Muscle layer of colon (tissue), 2 donors: ENCODE results near the gene ISYNA1.
A peak's percentile ranks its signal among the peaks of the same experiment; 100 is the strongest.

Experiments used
- H3K27ac ChIP-seq: one replicate; pipeline ENCODE4 v1.7.0; 2013; ENCODE audit warnings: low read depth, mild to moderate bottlenecking, low read length, moderate library complexity
- H3K27me3 ChIP-seq, 2 donors: one replicate each; pipeline ENCODE4 v1.7.0; 2013; ENCODE audit warnings: low read length in 2 of 2, mild to moderate bottlenecking in 2 of 2; ENCODE audit not compliant: insufficient read depth in 2 of 2, control insufficient read depth in 1 of 2
- H3K36me3 ChIP-seq: one replicate; pipeline ENCODE4 v1.7.0; 2013; ENCODE audit warnings: mild to moderate bottlenecking, low read length; ENCODE audit not compliant: insufficient read depth
- H3K4me1 ChIP-seq: one replicate; pipeline ENCODE4 v1.7.0; 2013; ENCODE audit warnings: mild to moderate bottlenecking, low read length; ENCODE audit not compliant: insufficient read depth
- H3K4me3 ChIP-seq, 2 donors: one replicate each; pipeline ENCODE4 v1.7.0; 2013; ENCODE audit warnings: low read length in 2 of 2, low read depth in 1 of 2, mild to moderate bottlenecking in 1 of 2, moderate library complexity in 1 of 2
- H3K9ac ChIP-seq: one replicate; pipeline ENCODE4 v1.7.0; 2013; ENCODE audit warnings: low read length
- H3K9me3 ChIP-seq: one replicate; pipeline ENCODE4 v1.7.0; 2013; ENCODE audit warnings: mild to moderate bottlenecking, low read length
- donor health status: abdominal sarcoma.
- donor health status: Adenocarcinoma of cecum.

The ISYNA1 gene

DNA sequence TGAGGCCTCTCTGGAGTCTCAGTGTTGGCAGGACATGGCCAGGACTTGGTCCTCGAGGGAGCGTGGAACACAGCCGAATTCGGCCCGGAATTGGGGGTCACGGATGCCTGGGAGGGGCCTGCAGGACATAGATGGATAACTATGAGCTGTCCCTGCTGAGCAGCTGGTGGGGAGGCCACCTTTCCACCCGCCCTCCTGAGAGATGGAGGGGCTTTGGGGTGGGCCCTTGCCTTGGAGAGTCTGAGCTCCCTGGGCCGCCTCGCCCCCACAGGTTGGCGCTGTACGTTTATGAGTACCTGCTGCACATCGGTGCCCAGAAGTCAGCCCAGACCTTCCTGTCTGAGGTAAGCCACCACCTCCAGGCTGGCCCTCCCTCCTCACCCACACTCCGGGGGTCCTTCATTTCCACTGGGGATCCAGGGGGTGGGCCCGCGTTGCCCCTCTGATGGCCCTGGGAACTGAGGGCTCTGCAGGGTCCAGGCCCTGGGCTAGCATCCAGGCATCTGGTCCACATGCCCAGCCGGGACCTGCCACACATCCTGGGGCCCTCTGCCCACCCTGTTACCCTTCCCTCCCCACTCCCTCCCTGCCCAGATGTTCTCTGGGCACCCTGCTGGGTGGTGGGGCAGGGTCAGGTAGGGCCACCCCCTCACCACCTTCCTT, 10.7 kb downstream of the ISYNA1 start:
- H3K36me3 ChIP-seq = no peaks in the 10 kb centered on the region
- no peaks in the 10 kb centered on the region for H3K27me3 ChIP-seq
- H3K4me3 ChIP-seq = no peak overlapping the region
- no peak overlapping the region for H3K27ac ChIP-seq
- no peak overlapping the region for H3K9ac ChIP-seq
- no peaks in the 10 kb centered on the region for H3K9me3 ChIP-seq
- H3K4me1 ChIP-seq = peaks cover 17% of the 10 kb centered on the region

DNA sequence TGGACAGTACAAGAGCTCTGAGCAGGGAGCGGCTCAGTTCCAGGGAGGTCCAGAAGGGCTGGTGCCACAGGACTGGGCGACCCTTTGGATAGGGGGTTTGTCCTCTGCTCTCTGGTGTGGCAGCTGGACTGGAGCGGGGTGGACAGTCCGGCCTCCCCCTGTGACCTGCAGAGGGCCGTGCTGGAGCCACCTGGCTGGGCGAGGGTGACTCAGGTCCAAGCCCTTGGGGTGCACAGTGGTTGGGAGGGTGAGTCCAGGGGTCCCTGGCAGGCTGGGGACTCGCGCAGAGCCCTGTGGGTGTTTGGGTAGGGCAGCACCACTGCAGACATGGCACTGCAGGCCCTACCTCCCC, 11.5 kb downstream of the ISYNA1 start:
- Histone ChIP-seq H3K4me1 (peaks cover 17% of the 10 kb centered on the region), H3K27me3 (no peaks in the 10 kb centered on the region), H3K36me3 (no peaks in the 10 kb centered on the region), H3K4me3 (no peak overlapping the region), H3K27ac (no peak overlapping the region), H3K9ac (no peak overlapping the region), H3K9me3 (no peaks in the 10 kb centered on the region)

DNA sequence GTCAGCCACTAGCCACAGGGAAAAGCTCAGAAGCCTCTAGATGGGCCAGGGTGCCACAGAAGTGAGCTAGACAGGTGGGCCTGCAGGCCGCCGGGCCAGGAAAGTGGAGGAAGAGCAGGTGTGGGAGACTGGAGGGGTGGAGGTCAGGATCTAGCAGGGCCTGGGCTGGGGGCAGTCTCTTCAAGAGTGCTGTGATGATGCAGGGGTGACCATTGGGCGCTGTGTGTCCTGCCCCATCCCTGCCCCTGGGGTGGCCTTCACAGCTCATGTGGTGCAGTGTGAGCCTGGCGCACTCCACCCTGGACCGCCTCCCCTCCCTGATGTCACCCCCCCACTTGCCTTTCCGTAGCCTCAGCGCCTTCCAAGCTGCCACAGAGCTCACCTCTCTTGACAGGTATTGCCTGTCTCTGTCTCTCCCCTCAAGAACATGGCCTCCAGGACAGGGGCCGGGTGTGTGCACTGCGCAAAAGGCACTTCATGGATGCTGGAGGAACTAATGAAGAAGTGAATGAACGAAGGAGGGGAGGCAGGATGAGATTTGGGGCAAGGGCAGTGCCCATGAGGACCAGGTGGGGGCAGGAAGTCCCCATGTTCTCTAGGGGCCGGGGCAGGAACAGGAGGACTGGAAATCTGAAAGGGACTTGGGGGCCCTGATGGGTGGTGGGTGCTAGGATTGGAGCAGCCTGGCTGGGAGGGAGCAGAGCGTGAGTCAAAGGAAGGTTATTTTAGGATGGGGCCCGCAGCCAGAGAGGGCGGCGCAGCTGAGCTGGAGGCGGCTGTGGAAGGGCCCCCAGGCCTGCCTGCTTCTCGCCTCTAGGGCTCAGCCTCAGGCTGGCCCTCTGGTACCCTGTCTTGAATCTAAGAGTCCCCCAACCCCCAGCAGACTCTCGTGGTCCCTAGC, 12.2 kb downstream of the ISYNA1 start:
- no peak overlapping the region for H3K9ac ChIP-seq

DNA sequence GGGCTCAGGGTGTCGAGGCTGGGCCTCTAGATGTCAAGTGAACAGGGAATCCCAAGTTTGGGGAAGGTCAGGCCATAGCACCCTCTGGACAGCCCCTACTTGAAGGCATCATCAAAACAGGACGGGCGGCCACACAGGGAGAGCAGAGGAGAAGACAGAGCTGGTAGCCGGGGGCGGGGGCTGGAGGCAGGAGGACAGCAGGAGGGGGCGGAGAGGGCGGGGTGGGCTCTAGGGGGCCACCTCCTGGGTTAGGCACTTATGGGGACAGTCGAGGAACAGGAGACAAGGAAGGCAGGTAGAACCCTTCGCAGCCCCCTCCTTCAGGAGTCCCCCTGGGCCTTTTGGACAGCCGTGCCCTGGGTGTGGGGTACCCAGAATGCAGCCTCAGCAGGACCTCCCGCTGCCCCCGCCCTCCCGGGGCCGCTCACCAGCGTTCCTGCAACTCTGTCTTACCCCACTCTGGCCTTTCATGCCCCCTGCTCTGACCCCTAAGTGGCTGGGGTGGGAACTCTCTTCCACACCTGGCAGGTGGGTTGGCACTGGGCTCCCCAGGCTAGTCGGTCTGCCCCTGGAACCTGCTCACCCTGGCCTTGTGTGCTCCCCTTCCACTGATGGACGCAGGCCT, 12.9 kb downstream of the ISYNA1 start:
- Histone ChIP-seq H3K27me3 (no peaks in the 10 kb centered on the region), H3K27ac (peak overlapping the region; percentile 55), H3K9ac (no peak overlapping the region), H3K9me3 (no peaks in the 10 kb centered on the region), H3K4me3 (no peak overlapping the region), H3K4me1 (peaks cover 23% of the 10 kb centered on the region), H3K36me3 (no peaks in the 10 kb centered on the region)

More for the DNA sequence above, 12.2 kb downstream of the ISYNA1 start:
- H3K4me1 ChIP-seq = peaks cover 22% of the 10 kb centered on the region
- H3K36me3 ChIP-seq = no peaks in the 10 kb centered on the region
- H3K27me3 ChIP-seq = no peaks in the 10 kb centered on the region
- H3K27ac ChIP-seq = peak overlapping the region; percentile 55
- no peak overlapping the region for H3K4me3 ChIP-seq
- no peaks in the 10 kb centered on the region for H3K9me3 ChIP-seq

DNA sequence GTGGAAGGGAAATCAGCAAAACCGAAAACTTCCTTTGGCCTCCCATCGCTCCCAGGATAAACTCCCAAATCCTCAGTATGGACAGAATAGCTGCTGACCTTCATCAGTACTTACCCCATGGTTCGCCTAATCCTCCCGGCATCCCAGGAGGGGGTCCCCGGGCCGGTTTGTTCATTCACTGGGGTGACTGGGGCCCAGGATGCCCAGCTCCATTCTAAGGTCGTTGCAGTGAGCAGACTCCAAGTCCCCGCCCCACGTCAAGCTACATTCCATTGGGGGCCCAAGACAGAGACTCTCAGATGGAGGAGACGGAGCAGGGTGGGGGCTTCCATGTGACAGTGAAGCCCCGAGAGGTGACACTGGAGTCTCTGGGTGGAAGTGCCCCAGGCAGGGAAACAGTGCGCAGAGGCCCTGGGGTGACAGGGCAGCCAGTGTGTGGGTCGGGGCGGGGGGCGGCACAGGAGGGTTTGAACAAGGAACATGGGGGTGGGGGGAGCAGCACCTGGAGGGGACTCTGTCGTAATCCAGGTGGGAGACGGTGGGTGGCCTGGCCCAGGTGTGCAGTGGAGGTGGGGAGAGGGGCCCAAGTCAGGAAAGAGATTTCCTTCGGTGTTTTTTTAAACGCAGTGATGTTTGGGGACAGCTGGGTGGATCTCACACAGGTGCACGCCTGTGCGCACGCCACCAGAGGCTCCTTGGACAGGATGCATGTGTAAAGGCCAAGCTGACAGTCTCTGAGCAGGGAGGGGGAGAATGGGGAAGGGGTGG, 13.6 kb downstream of the ISYNA1 start:
- Histone ChIP-seq H3K27me3 (no peaks in the 10 kb centered on the region), H3K9ac (no peak overlapping the region), H3K36me3 (no peaks in the 10 kb centered on the region), H3K27ac (no peak overlapping the region), H3K9me3 (no peaks in the 10 kb centered on the region), H3K4me1 (peaks cover 23% of the 10 kb centered on the region), H3K4me3 (no peak overlapping the region)

DNA sequence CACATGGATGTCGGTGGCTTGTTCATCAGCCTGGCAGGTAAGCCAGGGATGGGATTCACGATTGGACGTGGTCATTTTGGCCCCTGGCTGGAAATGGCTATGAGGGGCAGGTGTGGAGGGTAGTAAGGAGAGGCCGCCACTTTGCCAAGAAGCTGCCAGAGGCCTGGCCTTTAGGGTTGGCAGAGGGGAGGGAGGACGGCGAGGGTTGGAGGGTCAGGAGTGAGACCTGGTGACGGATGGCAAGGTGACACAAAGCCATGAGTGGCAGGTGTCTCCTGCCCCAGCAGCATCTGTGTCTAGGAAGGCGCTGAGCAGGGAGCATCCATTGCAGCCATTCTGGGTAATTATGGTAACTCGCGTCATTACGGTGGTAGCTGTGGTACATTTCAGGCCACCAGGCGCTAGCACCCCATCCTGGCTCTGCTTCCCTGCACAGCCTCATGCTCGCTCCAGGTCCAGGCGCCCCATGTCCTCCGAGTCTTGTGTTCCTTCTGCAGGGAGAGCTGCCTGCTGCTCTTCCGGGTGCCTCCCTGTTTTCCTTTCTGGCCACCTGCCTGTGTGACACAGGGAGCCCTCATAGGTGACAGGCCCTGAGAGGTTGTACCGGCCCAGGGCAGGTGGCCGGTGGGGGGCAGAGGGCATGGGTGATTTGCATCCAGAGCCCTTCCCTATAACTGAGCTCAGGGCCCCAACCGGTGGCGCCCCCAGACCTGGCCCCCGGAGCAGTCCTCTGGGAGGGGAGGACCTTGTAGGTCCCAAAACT, 14.5 kb downstream of the ISYNA1 start:
- no peak overlapping the region for H3K9ac ChIP-seq
- H3K27me3 ChIP-seq = no peaks in the 10 kb centered on the region
- no peaks in the 10 kb centered on the region for H3K36me3 ChIP-seq
- peaks cover 29% of the 10 kb centered on the region for H3K4me1 ChIP-seq
- H3K9me3 ChIP-seq = no peaks in the 10 kb centered on the region
- H3K27ac ChIP-seq = no peak overlapping the region
- H3K4me3 ChIP-seq = no peak overlapping the region

DNA sequence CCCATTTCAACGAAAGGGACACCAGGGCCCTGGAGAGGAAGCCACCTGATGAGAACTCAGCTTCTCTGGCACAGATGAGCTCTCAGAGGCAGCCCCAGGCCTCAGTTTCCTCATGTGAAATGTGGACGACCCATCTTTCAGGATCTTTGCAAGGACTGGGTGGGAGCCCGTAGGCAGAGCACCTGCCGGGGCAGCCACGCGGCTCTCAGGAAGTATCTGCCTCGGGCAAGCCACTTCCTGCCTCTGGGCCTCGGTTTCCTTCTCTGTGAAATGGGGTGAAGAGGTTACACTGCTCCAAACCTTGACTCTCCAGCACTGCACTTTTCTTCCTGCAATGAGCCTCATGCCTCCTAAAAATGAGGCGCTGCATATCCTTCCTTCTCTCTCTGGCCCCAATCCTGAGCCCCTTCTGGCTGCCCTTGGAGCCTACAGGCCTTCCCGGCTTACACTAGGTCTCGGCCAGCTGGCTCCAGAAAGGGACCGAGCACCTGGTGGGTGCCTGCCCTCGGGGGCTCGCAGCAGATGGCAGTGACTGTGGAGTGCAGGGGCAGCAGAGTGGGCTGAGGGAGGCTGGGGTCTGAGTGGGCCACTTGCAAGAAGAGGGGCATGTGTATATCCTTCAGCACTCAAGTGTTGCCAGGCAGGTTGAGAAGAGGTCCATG, 15.3 kb downstream of the ISYNA1 start:
- peaks cover 36% of the 10 kb centered on the region for H3K4me1 ChIP-seq
- peaks cover 0 to under 1% of the 10 kb centered on the region in 2 donors for H3K27me3 ChIP-seq
- H3K36me3 ChIP-seq = no peaks in the 10 kb centered on the region
- no peak overlapping the region for H3K27ac ChIP-seq
- no peak overlapping the region for H3K9ac ChIP-seq
- H3K4me3 ChIP-seq = no peak overlapping the region
- no peaks in the 10 kb centered on the region for H3K9me3 ChIP-seq

DNA sequence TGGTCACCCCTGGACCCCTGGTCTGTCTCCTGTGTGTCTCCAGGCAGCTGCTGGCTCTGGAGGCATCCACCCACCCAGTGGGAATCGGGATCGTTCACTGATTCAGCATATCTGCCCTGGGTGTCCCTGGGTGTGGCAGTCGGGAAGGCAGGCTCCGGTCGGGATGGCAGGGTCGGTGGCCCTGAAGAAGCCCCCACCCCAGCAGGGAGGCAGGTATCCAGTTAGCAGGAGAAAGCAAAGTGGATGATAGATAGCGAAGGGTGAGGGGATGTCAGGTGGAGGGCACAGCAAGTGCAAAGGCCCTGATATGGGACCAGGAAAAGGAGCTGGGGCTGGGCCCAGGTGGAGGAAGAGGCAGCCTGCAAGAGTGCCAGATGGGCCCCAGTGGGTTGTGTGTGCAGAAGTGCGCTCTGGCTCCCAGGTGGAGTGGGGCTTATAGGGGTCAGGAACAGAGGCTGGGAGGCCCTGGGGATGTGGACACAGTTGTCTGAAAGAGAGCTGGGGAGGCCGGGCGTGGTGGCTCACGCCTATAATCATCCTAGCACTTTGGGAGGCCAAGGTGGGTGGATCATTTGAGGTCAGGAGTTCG, 16.5 kb downstream of the ISYNA1 start:
- no peak overlapping the region for H3K27ac ChIP-seq
- peaks cover 33% of the 10 kb centered on the region for H3K4me1 ChIP-seq
- H3K4me3 ChIP-seq = no peak overlapping the region
- H3K27me3 ChIP-seq = peaks cover 0 to 7% of the 10 kb centered on the region in 2 donors
- no peak overlapping the region for H3K9ac ChIP-seq
- H3K9me3 ChIP-seq = no peaks in the 10 kb centered on the region
- H3K36me3 ChIP-seq = no peaks in the 10 kb centered on the region

DNA sequence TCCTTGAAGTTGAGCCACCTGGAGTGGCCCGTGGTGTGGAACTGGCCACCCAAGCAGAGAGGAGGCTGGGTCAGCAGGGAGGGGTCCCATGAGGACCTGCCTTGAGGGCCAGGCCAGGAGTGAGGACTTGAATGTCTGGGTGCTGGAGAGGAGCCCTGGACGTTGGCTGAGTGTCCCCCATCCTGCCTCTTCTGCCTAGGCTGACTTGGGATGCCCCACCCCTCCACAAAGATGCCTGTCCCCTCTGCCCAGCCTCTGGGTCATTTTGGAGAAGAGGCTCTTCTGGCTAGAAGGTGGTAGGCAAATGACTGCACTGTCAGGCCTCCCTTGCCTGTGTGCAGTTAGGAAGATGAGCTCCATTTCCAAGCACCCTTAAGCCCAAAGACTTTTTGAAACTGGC, 17.0 kb downstream of the ISYNA1 start:
- H3K27ac ChIP-seq = no peak overlapping the region
- H3K36me3 ChIP-seq = no peaks in the 10 kb centered on the region
- no peaks in the 10 kb centered on the region for H3K9me3 ChIP-seq
- peaks cover 0 to 12% of the 10 kb centered on the region in 2 donors for H3K27me3 ChIP-seq
- H3K4me1 ChIP-seq = peaks cover 33% of the 10 kb centered on the region
- H3K4me3 ChIP-seq = no peak overlapping the region
- H3K9ac ChIP-seq = no peak overlapping the region
